Measurements from ENCODE around the gene ADGRB3.

The ADGRB3 gene

DNA sequence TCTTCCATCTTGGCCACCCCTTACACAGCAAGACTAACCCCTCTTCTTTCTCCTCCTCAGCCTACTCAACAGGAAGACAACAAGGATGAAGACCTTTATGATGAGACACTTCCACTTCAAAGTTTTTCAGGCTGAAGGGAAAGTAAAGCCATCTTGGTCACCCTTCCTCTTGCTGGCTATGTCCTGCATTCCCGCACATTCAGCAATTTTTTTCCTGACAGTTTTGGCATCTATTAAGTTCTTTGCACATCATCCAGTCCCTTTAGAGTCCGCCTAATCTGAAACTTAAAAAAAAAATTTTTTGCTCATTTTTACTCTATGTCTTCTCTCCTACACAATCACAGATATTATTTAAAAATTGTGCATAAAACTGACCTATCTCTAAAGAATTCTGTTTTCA, 668.3 kb downstream of the ADGRB3 start:
- in situ Hi-C loops (cut with MboI; ENCODE audit: low sequenced_read_pairs), result no loop called here

- in situ Hi-C loops (cut with MboI; ENCODE audit: low sequenced_read_pairs), result no loop called here
These were observed 670.4 kb downstream of the ADGRB3 start for GRCh38 chr6:69305456-69305855.

- in situ Hi-C loops (cut with MboI; ENCODE audit: low sequenced_read_pairs), result no loop called here
These were observed 673.5 kb downstream of the ADGRB3 start for GRCh38 chr6:69308584-69308983.

DNA sequence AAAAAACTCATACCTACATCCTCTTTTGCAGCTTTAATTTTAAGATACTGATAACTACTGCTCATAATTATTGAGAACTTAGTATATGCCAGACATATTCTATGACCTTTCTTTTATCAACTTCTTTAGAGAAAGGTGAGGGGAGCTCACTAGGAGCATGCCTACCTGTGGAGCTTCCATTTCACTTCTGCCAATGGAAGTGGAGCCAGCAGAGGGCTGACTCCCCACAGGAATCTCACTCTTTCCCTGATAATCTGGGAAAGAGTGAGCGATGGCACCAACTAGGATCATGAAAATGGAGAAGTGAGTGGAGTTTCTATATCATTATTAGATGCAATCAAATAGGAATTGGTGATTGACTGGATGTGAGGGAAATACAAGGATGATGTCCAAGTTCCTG, 676.8 kb downstream of the ADGRB3 start:
- in situ Hi-C loops (cut with MboI; ENCODE audit: low sequenced_read_pairs), result no loop called here

GRCh38 chr6:69314001-69314400, 678.9 kb downstream of the ADGRB3 start:
- in situ Hi-C loops (cut with MboI; ENCODE audit: low sequenced_read_pairs), result no loop called here

DNA sequence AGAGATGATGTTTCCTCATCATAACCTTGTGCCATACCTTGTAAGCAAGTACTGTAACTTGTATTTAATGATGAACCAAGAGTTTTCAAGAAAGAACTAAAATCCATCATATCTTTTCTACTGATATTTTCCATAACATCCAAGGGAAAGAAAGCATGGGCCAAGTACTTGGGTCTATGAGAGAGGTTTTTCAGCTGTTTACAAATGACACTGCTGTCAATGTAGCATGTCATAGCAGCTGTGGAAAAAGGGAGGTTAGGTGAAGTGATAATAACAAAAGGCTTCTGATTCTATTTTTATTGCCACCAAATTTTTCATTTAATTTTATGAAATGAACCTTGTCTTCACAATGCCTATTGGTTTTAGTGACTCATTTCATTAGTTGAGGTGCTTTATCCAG, 679.4 kb downstream of the ADGRB3 start:
- in situ Hi-C loops (cut with MboI; ENCODE audit: low sequenced_read_pairs), result no loop called here

DNA sequence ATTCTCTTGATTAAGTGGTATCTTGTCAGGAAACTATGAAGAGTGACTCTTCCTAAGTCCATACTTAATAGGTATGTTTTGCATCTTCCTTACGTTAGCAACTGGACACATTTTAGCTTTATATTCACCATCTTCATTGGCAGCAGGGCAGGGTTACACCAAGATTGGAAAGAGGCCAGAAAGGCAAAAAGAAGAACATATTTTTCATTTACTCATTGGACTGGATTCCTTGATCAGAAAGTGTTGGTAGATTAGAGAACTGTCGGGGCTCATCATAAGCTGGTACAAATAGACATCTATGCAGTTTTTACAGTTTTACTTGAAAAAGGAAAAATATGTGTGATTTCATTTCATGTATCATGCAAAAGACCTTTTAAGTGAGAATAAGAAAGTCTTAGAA, 696.8 kb downstream of the ADGRB3 start:
- in situ Hi-C loops (cut with MboI; ENCODE audit: low sequenced_read_pairs), result no loop called here

- in situ Hi-C loops (cut with MboI; ENCODE audit: low sequenced_read_pairs), result no loop called here
These were observed 702.2 kb downstream of the ADGRB3 start for GRCh38 chr6:69337311-69337710.

- in situ Hi-C loops (cut with MboI; ENCODE audit: low sequenced_read_pairs), result no loop called here
These were observed 703.5 kb downstream of the ADGRB3 start for GRCh38 chr6:69338431-69339162.

- in situ Hi-C loops (cut with MboI; ENCODE audit: low sequenced_read_pairs), result no loop called here
These were observed 704.1 kb downstream of the ADGRB3 start for GRCh38 chr6:69339163-69339550.

DNA sequence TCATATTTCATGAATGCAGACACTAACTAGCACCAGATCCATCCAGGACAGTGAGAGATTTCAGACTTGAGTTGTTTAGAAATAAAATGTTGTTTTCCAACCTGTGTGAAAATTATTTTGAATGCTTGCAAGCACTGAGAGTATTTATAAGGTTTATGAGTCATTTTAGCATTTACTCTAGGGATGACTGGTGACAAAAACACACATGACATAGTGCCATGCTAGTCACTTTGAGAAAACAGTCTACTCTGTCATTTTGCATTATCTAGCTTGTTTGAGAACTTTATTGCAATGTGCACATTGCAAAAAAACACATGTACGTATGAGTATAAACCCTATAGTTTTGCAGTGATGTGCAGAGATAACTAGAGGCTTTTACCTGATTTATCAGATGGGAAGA, 705.1 kb downstream of the ADGRB3 start:
- in situ Hi-C loops (cut with MboI; ENCODE audit: low sequenced_read_pairs), result no loop called here

DNA sequence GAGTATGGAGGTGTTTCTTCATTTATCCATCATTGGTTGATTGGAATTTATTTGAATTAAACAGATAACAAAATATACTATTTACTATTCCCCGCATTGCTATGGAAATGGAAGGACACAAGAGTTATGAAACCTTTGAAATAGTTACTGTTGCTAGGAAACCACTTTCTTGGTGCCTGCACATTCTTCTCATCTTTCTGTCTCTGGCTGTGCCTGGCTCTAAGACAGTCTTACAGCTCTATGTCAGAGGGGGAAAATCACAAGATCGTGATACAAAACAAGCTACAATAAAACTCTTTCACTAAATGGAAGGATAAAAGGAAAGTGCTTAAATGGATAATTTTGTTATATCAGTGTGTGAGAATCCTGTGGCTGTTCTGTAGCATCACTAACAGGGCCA, 708.8 kb downstream of the ADGRB3 start:
- in situ Hi-C loops (cut with MboI; ENCODE audit: low sequenced_read_pairs), result no loop called here

DNA sequence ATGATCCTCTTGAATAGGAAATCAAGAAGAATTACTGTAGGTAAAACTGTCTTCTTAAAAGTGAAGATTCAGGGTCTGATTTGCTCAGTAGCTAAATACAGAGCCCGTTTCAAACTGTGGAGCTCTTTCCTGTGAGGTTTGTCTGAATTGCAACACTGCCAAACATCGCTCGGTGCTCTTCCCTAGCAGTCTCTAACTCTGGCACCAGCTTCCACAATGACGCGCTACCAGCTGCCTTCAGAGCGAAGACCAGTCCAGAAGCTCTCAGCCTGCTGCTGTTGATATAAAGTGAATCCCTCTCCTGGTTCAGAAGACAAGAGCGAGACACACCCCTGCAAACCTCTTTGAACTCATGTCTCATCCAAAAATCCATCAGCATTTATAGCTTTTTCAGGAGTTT, 714.7 kb downstream of the ADGRB3 start:
- in situ Hi-C loops (cut with MboI; ENCODE audit: low sequenced_read_pairs), result no loop called here

GRCh38 chr6:69362209-69362608, 727.1 kb downstream of the ADGRB3 start:
- in situ Hi-C loops (cut with MboI; ENCODE audit: low sequenced_read_pairs), result no loop called here

DNA sequence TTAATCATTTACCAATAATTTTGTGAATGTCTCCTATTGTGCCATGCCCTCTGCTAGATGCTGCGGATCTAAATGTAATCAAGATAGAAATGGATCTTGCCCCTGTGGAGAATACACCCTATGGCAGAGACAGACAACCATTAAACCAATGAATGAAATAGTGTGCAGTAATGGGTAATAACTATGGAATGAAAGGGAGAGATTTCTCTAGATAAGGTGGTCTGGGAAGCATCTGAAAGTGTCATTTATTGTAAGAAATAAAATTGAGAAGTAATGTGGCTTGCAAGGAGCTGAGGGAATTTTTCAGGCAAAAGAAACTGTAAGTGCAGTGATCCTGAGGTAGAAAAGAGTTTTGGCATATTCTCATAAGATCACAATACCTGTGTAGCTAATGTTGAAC, 731.7 kb downstream of the ADGRB3 start:
- in situ Hi-C loops (cut with MboI; ENCODE audit: low sequenced_read_pairs), result no loop called here

DNA sequence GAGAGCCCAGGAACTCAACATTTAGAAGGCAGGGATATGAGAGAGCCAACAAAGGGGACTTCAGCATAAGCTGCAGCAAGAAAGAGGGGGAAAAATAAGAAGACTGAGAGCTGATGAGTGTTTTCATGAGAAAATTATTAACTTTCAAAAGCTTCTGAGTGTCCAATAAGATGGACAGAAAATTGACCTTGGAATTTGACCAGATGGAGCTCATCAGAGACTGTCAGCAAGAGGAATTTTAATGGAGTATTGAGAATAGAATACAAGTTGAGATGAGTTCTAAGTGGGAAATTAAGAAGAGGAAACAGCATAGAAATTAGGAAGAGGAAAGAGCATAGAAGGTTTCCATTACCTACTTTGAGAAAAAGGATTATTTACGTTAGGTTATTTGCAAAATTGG, 733.5 kb downstream of the ADGRB3 start:
- in situ Hi-C loops (cut with MboI; ENCODE audit: low sequenced_read_pairs), result no loop called here

DNA sequence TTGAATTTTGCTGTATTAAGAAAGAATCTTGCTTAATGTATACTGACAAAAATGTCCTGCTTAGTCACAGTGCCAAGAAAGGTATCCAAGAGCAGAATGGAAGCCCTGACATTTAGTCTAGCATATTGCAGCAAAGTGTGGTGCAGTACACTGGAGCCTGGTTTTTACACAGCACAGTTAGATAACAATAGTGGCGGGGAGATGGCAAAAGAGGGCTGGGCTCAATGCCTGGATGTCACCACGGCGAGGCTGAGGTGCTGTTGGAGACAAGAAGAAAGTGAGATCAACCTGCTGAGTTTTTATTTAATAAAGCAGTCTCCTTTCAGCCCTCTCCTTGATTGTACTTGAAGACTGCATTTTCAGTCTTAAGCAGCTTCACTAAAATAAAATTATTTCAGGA, 735.7 kb downstream of the ADGRB3 start:
- in situ Hi-C loops (cut with MboI; ENCODE audit: low sequenced_read_pairs), result no loop called here

DNA sequence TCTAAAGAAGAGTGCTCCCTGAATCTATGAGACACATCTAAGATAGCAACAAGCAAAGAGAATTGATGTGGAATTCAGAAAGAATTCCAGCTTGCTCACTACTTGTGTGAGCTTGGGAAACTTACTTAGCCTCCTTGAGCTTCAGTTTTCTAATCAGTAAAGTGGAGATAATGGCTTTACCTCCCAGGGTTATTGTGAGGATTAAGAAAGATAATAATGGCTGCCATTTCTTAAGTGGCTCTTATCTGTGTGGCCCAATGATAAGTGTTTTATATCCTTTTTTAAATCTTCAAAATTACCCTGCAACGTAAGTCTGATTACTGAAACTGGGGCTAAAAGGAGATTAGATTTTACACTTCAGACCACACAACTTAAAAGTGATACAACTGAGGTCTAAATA, 743.2 kb downstream of the ADGRB3 start:
- in situ Hi-C loops (cut with MboI; ENCODE audit: low sequenced_read_pairs), result no loop called here

- in situ Hi-C loops (cut with MboI; ENCODE audit: low sequenced_read_pairs), result no loop called here
These were observed 744.4 kb downstream of the ADGRB3 start for GRCh38 chr6:69379518-69379917.

DNA sequence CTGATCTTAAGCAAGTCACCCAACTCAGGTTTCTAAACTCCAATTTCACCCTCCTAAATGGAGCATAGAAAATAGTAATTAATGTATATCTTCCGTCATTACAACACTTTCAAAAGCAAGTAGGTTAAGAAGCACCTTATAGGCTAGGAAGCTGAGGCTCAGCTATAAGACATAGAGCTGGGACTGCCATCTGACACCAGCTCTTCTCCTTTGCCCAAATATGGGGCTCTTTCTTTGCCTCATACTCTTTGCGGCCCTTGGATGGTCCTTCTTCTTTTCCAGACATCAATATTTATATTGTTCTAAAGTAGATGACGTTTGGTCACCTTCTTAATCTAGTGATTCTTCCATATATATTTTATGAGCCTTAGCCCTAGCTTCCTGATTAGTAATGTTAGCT, 748.5 kb downstream of the ADGRB3 start:
- in situ Hi-C loops (cut with MboI; ENCODE audit: low sequenced_read_pairs), result no loop called here

GRCh38 chr6:69386426-69386825, 751.3 kb downstream of the ADGRB3 start:
- in situ Hi-C loops (cut with MboI; ENCODE audit: low sequenced_read_pairs), result no loop called here

- in situ Hi-C loops (cut with MboI; ENCODE audit: low sequenced_read_pairs), result no loop called here
These were observed 755.0 kb downstream of the ADGRB3 start for GRCh38 chr6:69390125-69390524.

GRCh38 chr6:69391106-69391505, 756.0 kb downstream of the ADGRB3 start:
- in situ Hi-C loops (cut with MboI; ENCODE audit: low sequenced_read_pairs), result no loop called here
